Right renal cortex interstitium (tissue), 3 donors: ENCODE data around the gene CYP4A22. TPM values are rescaled to one million over a fixed set of nuclear protein-coding genes. Genes with fewer than 3 reads are reported as not detected.
A peak's percentile ranks its signal among the peaks of the same experiment; 100 is the strongest.
"Not testable (repeated sequence)": the region's sequence is repeated elsewhere in the genome, so short reads cannot be mapped to it uniquely, and the experiment has no call there.

Experiments
- DNase-seq, 3 donors: peaks; one replicate each; pipeline ENCODE4 v3.0.0-alpha.2; 2013; ENCODE audit warnings: low read depth in 3 of 3, low spot score in 2 of 3
- polyA plus RNA-seq, 3 donors: library from polyadenylated mRNA; unstranded; fragments of 120-200 nt; gene quantifications; one replicate each; pipeline ENCODE4 v1.2.1, GENCODE V29; 2013; ENCODE audit not compliant: insufficient read length in 3 of 3

Gene CYP4A22, protein sequence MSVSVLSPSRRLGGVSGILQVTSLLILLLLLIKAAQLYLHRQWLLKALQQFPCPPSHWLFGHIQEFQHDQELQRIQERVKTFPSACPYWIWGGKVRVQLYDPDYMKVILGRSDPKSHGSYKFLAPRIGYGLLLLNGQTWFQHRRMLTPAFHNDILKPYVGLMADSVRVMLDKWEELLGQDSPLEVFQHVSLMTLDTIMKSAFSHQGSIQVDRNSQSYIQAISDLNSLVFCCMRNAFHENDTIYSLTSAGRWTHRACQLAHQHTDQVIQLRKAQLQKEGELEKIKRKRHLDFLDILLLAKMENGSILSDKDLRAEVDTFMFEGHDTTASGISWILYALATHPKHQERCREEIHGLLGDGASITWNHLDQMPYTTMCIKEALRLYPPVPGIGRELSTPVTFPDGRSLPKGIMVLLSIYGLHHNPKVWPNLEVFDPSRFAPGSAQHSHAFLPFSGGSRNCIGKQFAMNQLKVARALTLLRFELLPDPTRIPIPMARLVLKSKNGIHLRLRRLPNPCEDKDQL
- polyA plus RNA-seq, result 1 to 10 TPM; 5.1 to 7.5 (median 6.6) TPM

DNA sequence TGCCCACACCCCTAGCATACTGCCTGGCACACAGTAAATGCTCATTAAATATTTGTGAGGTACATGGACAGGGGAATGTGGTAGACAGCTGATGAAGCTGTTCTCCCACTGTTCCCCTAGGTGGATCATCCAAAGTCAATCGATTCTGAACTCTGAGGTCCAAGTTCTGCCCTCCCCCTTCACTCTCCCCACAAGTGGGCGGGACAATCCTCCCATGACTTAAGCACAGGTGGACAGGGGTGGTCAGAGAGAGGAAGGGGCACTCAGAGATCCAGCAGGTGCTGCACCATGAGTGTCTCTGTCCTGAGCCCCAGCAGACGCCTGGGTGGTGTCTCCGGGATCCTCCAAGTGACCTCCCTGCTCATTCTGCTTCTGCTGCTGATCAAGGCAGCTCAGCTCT is at the start of gene CYP4A22:
TSS of gene CYP4A22 (plus strand) at position 244 of the 400 bp plus-strand sequence. CDS start at position 289, 45 bp downstream.
- no peak for DNase-seq

DNA sequence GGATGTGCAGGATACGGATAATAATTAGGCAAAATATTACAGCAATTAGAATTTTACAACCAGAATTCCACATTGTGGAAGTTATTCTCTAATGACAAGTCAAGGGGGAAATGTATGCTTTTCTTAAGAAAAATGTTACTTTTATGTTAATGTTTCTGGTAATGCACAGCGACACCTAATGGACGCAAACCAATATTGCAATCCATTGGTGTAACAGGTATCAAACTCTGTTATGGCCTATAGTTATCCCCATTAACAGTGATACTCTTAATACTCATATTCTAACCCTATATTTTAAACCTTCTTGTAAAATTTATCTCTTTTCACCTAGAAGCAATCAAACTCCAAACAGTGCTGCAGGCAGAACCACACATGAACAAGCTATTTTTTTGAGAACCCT is 47.9 kb upstream of the CYP4A22 start:
- DNase-seq, result peak in 2 of 3 donors; percentile 1 to 8

DNA sequence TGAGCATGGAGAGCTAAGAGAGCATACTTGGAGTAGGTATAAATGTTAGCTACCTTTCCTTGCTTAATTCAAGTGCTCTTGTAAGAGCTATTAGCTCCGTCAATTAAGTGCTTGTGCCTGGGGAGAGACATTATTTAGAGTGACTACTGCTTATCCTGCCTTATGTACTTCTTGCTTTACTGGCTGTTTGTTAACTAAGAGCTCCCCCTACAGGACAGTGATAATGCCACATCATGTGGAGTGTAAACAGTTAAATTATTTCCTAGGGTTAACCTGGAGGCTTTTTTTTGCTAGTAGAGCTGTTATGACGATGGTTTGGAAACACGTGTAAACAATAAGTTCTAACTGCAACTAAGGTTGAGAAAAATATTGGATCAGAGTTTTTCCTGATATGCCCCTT is 45.8 kb upstream of the CYP4A22 start:
- not testable (repeated sequence) for DNase-seq

DNA sequence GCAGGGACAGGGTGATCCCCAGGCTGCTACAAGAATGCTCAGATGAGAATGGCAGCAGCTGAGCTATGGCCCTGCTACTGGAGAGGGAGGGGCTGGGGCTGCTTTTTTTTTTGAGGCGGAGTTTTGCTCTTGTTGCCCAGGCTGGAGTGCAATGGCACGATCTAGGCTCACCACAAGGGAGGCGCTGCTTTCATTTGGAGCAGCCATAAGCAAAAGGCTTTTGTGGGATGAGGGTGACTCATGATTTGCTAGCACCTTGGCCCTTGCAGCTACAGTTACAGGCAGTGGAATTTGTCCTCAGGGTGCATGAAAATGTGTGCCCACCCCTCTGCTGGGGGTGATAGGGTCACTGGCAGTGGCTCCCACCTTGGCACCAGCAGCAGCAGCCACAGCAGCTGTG is 32.4 kb upstream of the CYP4A22 start:
- no peak for DNase-seq

DNA sequence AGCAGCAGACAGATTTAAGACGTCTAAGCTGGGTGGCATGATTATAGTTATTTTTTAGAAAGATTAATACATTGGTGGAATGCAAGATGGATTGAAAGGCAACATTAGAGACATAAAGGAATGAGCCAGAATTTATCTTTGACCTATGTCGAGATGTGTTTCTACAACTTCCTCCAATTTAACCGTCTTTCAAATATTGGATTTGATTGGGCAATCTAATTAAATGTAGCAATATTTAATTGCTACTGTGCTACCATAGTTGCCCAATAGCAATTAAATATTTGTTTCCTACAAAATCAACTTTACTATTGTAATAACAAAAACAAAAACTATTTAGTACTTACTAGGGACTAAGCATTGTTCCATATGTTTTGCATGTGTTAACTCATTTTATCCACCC is 30.4 kb upstream of the CYP4A22 start:
- no peak for DNase-seq

- DNase-seq, result not testable (repeated sequence)
These were observed 29.2 kb upstream of the CYP4A22 start for GRCh38 chr1:47107851-47108574.

DNA sequence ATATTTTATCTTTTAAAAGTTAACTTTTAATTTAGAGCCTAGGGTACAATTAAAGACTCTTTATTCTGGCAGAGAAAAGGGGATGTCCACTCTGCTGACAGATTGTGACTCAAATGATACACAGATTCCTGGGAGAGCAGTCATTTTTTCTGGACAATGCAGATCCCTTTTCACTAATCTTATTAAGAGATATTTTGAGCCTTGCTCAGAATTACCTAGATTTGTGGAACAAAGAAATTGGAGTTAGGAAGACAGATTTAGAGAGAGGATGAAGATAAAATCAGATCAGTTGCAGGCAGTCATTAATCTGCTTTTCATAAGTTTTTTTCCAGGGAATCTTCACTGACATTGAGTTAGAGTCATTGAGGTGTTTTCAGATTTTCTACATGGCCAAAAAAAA is 27.8 kb upstream of the CYP4A22 start:
- DNase-seq, result not testable (repeated sequence)

DNA sequence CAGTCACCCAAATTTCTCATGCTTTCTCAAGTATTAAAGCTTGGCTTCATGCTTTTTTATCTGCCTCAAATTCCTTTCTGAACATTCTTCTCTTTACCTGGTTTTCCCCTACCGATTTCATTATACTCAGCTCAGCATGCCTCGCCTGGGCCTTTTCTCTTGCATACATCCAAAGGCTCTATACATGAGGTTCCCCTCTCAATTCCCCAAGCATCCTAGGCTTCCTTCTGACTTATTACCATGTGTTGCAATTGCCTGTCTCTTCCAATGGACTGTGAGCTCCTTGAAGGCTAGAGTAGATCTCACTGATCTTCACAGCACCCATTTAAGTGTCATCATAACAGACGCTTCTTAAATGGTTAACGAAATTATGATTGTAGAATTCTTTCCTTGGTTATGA is 24.1 kb upstream of the CYP4A22 start:
- DNase-seq, result no peak

DNA sequence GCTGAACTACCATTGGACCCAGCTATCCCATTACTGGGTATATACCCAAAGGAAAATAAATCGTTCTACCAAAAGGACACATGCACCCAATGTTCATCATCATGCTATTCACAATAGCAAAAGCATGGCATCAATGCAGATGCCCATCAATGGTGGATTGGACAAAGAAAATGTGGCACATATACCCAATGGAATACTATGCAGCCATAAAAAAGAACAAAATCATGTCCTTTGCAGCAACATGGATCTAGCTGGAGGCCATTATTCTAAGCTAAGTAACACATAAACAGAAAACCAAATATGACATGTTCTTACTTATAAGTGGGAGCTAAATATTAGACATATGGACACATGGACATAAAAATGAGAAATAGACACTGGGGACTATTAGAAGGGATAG is 16.2 kb upstream of the CYP4A22 start:
- DNase-seq, result not testable (repeated sequence)

DNA sequence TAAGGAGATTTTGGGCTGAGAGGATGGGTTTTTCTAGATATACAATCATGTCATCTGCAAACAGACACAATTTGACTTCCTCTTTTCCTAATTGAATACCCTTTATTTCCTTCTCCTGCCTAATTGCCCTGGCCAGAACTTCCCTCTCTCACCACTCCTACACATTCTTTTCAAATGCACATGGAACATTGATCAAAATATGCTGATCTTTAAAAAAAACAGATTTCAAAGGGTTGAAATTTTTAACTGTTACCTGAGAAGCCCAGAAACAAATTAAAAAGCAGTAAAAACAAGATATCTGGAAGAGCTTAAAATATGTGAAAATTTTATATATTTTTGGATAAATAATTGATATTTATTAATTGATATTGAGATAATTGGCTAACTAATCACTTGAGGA is 12.4 kb upstream of the CYP4A22 start:
- DNase-seq, result not testable (repeated sequence)

DNA sequence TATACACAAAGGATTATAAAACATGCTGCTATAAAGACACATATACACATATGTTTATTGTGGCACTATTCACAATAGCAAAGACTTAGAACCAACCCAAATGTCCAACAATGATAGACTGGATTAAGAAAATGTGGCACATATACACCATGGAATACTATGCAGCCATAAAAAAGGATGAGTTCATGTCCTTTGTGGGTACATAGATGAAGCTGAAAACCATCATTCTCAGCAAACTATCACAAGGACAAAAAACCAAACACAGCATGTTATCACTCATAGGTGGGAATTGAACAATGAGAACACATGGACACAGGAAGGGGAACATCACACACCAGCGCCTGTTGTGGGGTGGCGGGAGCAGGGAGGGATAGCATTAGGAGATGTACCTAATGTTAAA is 10.2 kb upstream of the CYP4A22 start:
- not testable (repeated sequence) for DNase-seq

GRCh38 chr1:47128221-47128620 is 9.0 kb upstream of the CYP4A22 start:
- no peak for DNase-seq

- DNase-seq, result not testable (repeated sequence)
These were observed 8.4 kb upstream of the CYP4A22 start for GRCh38 chr1:47128854-47129253.

- DNase-seq, result not testable (repeated sequence)
These were observed 7.6 kb upstream of the CYP4A22 start for GRCh38 chr1:47129489-47130230.

DNA sequence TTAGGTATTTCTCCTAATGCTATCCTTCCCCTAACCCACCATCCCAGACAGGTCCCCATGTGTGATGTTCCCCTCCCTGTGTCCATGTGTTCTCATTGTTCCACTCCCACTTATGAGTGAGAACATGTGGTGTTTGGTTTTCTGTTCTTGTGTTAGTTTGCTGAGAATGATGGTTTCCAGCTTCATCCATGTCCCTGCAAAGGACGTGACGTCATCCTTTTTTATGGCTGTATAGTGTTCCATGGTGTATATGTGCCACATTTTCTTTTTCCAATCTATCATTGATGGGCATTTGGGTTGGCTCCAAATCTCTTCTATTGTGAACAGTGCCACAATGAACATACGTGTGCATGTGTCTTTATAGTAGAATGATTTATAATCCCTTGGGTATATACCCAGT is 4.6 kb upstream of the CYP4A22 start:
- DNase-seq, result not testable (repeated sequence)

GRCh38 chr1:47137925-47138615 is 829 bp downstream of the CYP4A22 start:
- DNase-seq, result no peak

GRCh38 chr1:47140358-47140757 is 3.1 kb downstream of the CYP4A22 start:
- not testable (repeated sequence) for DNase-seq

GRCh38 chr1:47143654-47144053 is 6.4 kb downstream of the CYP4A22 start:
- not testable (repeated sequence) for DNase-seq

DNA sequence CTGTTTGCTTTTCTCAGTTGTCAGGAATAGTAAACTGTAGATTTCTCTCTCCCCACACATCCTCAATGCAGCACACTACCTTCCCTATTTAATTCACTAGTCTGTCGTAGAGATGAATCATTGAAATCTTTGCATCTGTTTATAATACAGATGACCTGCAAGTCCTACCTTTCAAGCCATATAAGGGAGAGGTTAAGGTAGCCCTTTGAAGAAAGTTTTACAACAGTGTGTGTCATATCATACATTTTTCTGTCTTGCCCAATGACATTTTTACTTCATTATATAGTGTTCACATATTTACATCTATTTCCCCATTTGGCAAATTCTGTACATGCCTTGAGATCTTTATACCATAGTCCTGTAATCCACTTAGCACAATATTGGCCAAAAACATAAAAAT is 9.3 kb downstream of the CYP4A22 start:
- DNase-seq, result not testable (repeated sequence)
